Fibroblast of mammary gland (primary cell): ENCODE results near the gene PODXL2.

Experiments used
- DNase-seq: peaks from one replicate; pipeline ENCODE4 v3.0.0-alpha.2; 2010; ENCODE audit warnings: low read depth
- H3K4me3 ChIP-seq: 2 replicates; pipeline ENCODE4 v1.5.1; 2011; ENCODE audit warnings: low read depth, mild to moderate bottlenecking, low read length, moderate library complexity; ENCODE audit not compliant: control insufficient read depth
- CTCF ChIP-seq: conservative IDR thresholded peaks from 2 replicates; pipeline ENCODE4 v1.5.1; 2011; ENCODE audit warnings: low read depth, low read length, inconsistent platforms; ENCODE audit not compliant: control insufficient read depth, insufficient read depth

PODXL2 gene

DNA sequence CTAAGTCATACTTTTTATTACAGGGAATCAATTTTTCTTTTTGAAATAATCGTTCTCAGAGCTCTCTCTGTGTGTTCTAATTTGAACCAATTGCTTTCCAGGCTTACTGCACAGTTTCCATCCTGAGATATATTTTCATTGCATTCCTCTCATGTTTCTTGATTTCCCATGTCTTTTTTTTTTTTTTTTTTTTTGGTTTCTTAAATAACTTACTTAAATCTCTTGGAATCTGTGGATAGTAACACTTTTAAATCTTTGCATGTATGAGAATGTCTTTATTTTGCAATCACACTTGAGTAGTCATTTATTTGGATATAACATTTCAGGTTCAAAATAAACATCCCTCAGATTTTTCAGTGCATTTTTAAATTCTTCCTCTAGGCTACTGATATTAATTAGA lies 29.2 kb downstream of the PODXL2 start:
- no peak for DNase-seq
- no peak overlapping the region for H3K4me3 ChIP-seq
- TF ChIP-seq CTCF, result no peak

GRCh38 chr3:127660621-127661251 lies 31.8 kb downstream of the PODXL2 start:
- TF ChIP-seq CTCF, result no peak
- DNase-seq, result no peak
- no peak overlapping the region for H3K4me3 ChIP-seq

DNA sequence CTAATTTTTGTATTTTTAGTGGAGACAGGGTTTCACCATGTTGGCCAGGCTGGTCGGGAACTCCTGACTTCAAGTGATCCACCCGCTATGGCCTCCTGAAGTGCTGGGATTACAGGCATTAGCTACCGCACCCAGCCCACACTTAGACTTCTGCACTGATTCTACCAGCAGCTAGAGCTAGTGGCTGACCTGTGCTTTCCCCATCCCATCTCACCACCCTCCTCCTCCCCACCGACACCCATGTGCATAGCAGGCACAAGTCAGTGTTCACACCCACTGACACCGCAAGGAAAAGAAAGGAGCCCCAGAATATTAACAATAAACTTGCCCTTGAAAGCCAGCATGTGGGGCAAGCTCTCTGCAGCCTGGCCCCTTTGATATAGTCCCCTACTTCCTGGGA lies 32.6 kb downstream of the PODXL2 start:
- H3K4me3 ChIP-seq, result no peak overlapping the region
- TF ChIP-seq CTCF, result no peak
- DNase-seq, result no peak

DNA sequence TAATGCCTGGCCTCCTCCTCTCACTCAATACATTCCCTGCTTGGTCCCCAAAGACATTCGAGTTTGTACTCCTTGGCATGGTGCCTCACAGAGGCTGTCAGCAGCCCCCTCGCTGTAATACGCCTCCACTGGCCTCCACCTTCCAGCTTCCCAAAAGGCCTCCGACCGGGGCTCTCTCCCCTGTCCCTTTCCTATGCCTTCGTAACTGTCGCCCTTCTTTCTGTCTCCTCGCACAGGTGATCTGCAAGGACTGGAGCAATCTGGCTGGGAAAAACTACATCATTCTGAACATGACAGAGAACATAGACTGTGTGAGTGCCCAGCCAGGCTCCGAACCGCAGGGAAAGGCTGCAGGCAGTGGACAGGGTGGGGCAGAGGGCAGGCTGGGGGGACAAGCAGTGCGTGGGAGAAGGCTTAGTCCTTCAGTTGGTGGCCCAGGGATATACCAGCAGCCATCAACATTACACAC lies 33.0 kb downstream of the PODXL2 start:
- DNase-seq, result no peak
- TF ChIP-seq CTCF, result no peak
- H3K4me3 ChIP-seq, result no peak overlapping the region

DNA sequence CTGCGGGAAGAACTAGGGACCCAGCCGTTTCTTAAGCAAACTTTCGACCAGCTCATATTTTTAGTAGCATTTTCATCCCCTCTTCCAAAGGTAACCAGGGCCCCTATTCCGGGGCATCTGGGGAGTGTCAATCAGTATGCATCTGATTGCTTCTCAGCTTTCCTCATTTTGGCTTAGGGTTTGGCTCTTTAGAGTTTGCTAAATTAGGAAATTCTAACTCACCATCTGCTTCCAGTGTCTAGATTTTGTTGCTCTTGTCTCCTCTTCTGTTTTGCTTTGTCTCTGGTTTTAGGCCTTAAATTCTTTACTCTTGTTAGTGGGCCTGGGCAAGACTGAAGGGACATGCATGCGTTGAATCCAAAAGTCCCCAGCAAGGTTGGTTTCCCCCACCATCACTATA lies 34.2 kb downstream of the PODXL2 start:
- no peak for DNase-seq
- TF ChIP-seq CTCF, result no peak
- no peak overlapping the region for H3K4me3 ChIP-seq

GRCh38 chr3:127665165-127665564 lies 36.2 kb downstream of the PODXL2 start:
- H3K4me3 ChIP-seq, result no peak overlapping the region
- no peak for DNase-seq
- no peak for TF ChIP-seq CTCF

- DNase-seq, result no peak
- no peak for TF ChIP-seq CTCF
- H3K4me3 ChIP-seq, result no peak overlapping the region
Observed at GRCh38 chr3:127665586-127665985, 36.6 kb downstream of the PODXL2 start.
